Superior temporal gyrus (tissue), 1 donor: ENCODE results near the gene FEM1B.

Experiments used
- DNase-seq: peaks from one replicate; pipeline ENCODE4 v3.0.0-alpha.2; 2016; ENCODE audit errors: extremely low spot score

The FEM1B gene

DNA sequence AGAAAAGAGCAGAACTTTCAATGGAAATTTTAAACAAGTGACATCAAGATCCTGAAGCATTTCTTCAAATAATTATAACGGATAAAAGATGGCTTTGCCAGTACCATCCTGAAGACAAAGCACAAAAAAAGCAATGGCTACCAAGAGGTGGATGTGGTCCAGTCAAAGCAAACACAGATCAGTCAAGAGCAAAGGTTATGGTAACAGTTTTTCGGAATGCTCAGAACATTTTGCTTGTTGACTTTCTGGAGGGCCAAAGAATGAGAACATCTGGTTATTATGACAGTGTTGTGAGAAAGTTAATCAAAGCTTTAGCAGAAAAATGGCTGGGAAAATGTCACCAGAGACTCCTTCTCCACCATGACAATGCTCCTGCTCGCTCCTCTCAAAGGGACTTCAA is 31.5 kb downstream of the FEM1B start:
- DNase-seq = no peak

- DNase-seq = no peak
Observed at GRCh38 chr15:68310178-68310803, 32.7 kb downstream of the FEM1B start.

- DNase-seq = no peak
Observed at GRCh38 chr15:68310804-68311463, 33.4 kb downstream of the FEM1B start.

GRCh38 chr15:68311464-68311835 is 33.9 kb downstream of the FEM1B start:
- DNase-seq = no peak

- DNase-seq = no peak
Observed at GRCh38 chr15:68311859-68312557, 34.5 kb downstream of the FEM1B start.

GRCh38 chr15:68312701-68313204 is 35.2 kb downstream of the FEM1B start:
- DNase-seq = no peak

- DNase-seq = no peak
Observed at GRCh38 chr15:68313501-68314410, 36.2 kb downstream of the FEM1B start.

GRCh38 chr15:68314563-68314962 is 37.0 kb downstream of the FEM1B start:
- no peak for DNase-seq

DNA sequence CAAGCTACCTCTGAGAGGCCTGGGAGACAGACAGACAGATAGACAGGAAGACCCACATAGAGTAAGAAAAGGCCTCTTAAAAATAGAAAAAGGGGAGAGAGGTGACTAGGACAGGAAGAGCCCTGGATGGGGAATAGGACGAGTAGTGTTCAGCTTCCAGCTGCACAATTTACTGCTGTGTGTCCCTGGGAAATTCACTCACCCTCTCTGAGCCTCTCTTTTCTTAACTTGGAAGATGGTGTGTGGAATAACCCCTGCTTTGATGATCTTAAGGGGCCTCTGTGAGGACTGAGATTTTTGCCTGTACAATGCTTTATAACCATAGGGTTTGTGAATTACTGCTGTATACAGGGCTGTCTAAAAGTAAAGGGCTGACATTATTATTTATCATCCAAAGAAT is 37.5 kb downstream of the FEM1B start:
- no peak for DNase-seq

GRCh38 chr15:68315495-68316031 is 38.0 kb downstream of the FEM1B start:
- DNase-seq = no peak

DNA sequence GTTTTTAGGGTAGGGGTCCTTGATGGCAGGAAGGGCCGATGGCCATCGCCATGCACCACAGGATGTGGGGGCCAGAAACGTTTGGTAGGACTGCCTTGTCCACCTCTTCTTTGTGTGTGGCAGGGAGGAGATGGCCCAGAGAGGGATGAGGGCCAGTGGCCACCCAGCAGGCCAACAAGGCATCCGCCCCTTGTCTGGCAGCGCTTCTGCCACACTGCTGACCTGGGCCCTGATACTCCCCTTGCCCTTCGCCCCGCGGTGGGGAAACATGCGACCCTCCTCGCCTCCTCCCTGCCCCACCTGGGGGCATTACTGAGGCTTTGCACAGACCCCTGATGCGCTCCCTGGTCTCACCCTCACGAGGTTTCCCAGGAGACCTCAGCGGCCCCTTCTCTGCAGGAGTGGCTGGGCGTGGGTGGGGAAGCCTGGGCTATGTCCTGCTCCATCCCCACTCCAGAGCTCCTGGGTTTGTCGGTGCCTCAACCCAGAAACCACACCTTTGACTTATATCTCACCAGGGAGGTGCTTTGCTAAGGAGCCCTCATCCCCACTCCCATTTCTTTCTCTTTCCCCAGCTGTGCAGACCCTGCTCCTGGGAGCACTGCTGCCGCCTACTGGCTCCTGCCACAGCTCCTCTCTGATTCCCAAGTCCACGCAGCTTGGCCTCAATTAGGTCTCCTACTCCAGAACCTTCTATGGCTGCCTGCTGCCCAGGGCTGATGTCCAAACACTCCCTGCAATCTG is 38.7 kb downstream of the FEM1B start:
- no peak for DNase-seq

DNA sequence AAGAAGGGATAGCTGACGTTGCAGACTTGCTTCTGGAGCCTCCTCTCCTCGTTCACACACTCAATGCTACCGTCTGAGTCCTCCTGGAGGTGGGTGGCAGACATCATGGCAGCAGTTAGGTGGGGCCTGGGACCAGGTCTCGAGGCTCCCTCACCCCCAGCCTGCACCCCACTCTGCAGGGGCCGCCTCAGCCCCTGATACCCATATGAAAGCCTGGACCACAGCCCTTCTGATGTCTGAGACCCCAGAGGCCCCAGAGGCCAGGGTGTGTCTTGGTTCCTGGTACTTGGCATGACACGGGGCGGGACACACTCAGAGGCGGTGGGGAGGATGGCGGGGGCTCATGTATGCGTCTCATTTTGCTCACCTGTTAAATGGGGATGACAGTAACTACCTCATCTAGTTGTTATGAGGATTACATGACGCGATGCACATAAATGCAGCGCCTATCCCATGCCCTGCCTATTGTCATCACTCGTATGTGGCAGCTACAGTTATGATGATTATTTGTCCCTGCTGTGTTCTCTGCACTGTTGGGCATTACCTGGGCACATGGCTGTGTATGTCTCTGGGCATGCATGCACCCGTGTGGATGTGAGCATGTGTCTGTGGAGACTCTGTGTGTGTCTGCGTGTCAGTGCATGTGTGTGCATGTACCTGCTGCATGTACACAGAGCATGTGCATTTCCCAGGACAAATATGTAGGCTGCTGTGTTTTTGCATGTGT is 39.9 kb downstream of the FEM1B start:
- DNase-seq = no peak

- DNase-seq = no peak
Observed at GRCh38 chr15:68318008-68318835, 40.7 kb downstream of the FEM1B start.

- DNase-seq = no peak
Observed at GRCh38 chr15:68318931-68319909, 41.7 kb downstream of the FEM1B start.

DNA sequence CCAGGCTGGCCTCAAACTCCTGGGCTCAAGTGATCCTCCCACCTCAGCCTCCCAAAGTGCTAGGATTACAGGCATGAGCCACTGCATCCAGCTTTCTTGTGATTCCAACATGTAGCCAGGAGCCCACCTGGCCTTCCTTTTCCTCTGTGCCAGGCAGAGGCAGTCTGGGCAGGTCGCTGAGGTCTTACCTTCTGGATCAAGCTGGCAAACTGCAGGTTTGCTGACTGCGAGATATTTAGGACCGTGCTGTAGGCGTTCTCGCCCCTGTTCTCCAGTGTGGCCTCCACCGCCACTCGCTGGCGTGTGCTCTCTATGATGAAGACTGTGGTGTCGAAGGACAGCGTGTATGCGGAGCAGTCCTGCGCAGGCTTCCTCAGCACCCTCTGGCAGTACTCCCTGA is 42.5 kb downstream of the FEM1B start:
- no peak for DNase-seq

DNA sequence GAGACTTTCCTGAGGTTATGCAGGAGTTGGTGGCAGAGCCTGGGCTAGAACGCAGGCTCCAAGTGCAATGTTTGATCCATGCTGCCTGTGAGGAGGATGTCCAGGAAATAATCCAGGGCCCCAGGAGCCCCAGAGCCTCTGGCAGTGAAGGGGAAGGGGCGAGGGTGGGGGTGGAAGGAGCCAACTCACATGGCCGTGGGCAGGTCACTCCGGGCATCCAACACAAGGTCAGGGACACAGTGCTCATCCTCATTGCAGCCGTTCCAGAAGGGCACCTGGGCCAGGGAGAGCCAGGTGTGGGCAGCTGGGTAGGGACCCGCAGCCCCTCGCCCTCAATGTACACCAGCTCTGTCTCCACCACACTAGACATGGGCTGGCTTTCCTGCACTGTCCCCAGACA is 43.7 kb downstream of the FEM1B start:
- DNase-seq = no peak

DNA sequence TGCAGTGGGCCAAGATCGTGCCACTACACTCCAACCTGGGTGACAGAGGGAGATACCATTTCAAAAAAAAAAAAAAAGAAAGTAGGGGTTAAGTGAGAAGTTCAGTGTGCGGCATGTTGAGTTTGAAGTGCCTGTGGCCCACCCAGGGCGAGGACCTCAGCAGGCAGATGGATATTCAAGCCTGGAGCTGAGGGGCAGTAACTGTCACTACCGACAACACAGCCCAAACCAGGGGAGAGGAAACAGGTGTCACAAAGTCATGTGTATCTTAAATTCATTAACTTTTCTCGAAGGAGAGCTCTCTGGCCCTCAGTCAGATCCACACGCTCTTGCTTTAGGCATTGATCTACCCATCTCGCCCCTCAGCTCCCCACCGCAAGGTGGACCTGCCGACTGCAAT is 45.3 kb downstream of the FEM1B start:
- DNase-seq = no peak

DNA sequence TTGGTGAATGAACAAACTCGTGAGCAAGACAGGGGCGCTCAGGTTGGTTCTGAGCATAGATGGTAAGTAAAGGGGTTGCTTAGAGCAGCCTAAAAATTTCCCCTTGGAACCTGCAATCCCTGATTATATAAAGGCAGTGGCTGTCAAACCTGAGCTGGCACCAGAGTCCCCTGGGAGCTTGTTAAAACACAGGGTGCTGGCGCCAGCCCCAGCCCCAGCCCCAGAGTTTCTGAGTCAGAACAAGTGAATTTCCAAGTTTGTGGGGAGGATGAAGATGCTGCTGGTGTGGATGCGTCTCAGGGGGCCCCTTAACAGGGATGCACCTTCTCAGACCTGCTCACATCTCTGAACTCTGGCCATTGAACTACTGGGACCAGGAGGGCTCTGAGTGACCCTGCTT is 48.2 kb downstream of the FEM1B start:
- no peak for DNase-seq
